ENCODE data around the gene TREML2. TPM values are rescaled to one million over a fixed set of nuclear protein-coding genes. Genes with fewer than 3 reads are reported as not detected.

TREML2 gene
- total RNA-seq, 1 experiment from 2014 or later, result not detected

DNA sequence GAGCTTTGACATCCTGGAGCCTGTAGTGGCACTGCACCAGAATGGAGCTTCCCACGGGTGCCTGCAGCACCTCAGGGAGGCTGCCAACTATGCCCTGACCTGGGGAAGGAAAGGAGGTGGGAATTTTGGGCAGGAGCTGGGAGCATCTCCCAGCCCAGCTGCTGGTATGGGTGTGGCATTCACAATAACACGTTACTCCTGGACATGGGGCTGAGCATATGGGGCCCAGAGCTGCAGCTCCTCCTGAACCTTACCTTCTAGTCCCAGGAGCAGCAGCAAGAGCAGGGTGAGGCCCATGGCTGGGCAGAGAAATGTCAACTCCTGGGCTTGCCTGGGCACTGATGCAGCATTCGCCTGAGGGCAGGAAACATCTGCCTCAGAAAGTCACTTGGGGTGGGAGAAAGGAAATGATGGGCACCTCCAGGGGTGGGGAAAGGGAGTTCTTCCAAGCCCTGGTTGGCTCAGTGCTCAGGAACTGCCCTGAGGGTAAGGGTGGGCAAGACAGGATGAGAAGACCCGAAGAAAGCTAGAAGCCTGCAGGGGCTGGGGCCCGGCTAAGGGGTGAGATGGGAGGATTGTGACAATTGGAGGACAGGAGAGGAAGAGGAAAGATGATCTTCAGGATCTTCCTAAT is 46.8 kb downstream of the TREML2 start, which contains the start of gene TREML1:
Gene TREML1, minus strand, starts transcription at position 356 of the 634 bp plus-strand sequence. Its CDS starts 59 bp downstream, at position 297.
- RAD21 ChIA-PET (ENCODE audit: low non-redundant PET in 1 of 2, low total read pairs in 2 of 2, uncharacterized antibody in 2 of 2, unreplicated experiment in 2 of 2), result no interaction called here

More for the DNA sequence above, 46.8 kb downstream of the TREML2 start, which contains the start of gene TREML1:
- CTCF ChIA-PET, result no interaction called here
- TF ChIP-seq, protein P1, sequence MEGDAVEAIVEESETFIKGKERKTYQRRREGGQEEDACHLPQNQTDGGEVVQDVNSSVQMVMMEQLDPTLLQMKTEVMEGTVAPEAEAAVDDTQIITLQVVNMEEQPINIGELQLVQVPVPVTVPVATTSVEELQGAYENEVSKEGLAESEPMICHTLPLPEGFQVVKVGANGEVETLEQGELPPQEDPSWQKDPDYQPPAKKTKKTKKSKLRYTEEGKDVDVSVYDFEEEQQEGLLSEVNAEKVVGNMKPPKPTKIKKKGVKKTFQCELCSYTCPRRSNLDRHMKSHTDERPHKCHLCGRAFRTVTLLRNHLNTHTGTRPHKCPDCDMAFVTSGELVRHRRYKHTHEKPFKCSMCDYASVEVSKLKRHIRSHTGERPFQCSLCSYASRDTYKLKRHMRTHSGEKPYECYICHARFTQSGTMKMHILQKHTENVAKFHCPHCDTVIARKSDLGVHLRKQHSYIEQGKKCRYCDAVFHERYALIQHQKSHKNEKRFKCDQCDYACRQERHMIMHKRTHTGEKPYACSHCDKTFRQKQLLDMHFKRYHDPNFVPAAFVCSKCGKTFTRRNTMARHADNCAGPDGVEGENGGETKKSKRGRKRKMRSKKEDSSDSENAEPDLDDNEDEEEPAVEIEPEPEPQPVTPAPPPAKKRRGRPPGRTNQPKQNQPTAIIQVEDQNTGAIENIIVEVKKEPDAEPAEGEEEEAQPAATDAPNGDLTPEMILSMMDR (IDR thresholded peaks at IDR 0.05 in 2 of 3, conservative IDR thresholded peaks at IDR 0.05 in 1 of 3; ENCODE audit: borderline replicate concordance in 1 of 3, insufficient read depth in 1 of 3, low read depth in 2 of 3, low read length in 2 of 3), result no peak
- TF ChIP-seq ELF1 (IDR thresholded peaks at IDR 0.05; ENCODE audit: borderline replicate concordance, low read depth), result no peak
- TF ChIP-seq JUND (IDR thresholded peaks at IDR 0.05), result no peak
- TF ChIP-seq TCF7L2 (IDR thresholded peaks at IDR 0.05; ENCODE audit: borderline replicate concordance, extremely low read depth, insufficient read depth, insufficient read length), result no peak
- TF ChIP-seq, protein P2, sequence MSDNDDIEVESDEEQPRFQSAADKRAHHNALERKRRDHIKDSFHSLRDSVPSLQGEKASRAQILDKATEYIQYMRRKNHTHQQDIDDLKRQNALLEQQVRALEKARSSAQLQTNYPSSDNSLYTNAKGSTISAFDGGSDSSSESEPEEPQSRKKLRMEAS (IDR thresholded peaks at IDR 0.05), result no peak
- TF ChIP-seq ZFX (IDR thresholded peaks at IDR 0.05), result no peak
- TF ChIP-seq, protein P3, sequence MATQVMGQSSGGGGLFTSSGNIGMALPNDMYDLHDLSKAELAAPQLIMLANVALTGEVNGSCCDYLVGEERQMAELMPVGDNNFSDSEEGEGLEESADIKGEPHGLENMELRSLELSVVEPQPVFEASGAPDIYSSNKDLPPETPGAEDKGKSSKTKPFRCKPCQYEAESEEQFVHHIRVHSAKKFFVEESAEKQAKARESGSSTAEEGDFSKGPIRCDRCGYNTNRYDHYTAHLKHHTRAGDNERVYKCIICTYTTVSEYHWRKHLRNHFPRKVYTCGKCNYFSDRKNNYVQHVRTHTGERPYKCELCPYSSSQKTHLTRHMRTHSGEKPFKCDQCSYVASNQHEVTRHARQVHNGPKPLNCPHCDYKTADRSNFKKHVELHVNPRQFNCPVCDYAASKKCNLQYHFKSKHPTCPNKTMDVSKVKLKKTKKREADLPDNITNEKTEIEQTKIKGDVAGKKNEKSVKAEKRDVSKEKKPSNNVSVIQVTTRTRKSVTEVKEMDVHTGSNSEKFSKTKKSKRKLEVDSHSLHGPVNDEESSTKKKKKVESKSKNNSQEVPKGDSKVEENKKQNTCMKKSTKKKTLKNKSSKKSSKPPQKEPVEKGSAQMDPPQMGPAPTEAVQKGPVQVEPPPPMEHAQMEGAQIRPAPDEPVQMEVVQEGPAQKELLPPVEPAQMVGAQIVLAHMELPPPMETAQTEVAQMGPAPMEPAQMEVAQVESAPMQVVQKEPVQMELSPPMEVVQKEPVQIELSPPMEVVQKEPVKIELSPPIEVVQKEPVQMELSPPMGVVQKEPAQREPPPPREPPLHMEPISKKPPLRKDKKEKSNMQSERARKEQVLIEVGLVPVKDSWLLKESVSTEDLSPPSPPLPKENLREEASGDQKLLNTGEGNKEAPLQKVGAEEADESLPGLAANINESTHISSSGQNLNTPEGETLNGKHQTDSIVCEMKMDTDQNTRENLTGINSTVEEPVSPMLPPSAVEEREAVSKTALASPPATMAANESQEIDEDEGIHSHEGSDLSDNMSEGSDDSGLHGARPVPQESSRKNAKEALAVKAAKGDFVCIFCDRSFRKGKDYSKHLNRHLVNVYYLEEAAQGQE (IDR thresholded peaks at IDR 0.05; ENCODE audit: low read depth), result no peak
- TF ChIP-seq CBX3 (IDR thresholded peaks at IDR 0.05; ENCODE audit: low read depth), result no peak
- no peak for TF ChIP-seq SRF (IDR thresholded peaks at IDR 0.05; ENCODE audit: low read depth)
- no peak for TF ChIP-seq RAD21 (IDR thresholded peaks at IDR 0.05; ENCODE audit: low read depth)
- TF ChIP-seq EGR1 (IDR thresholded peaks at IDR 0.05; ENCODE audit: low read depth), result no peak
- no peak for TF ChIP-seq EZH2 (IDR thresholded peaks at IDR 0.05)
- H3K36me3 ChIP-seq (ENCODE audit: control insufficient read depth in 1 of 2, insufficient read depth in 2 of 2, low read length in 2 of 2), result no peaks in the 10 kb centered on the region
- H3K27ac ChIP-seq (ENCODE audit: low read depth, low read length), result no peak within 1 kb of the TSS
- no peaks in the 10 kb centered on the region for H3K79me2 ChIP-seq (ENCODE audit: insufficient read depth, low read length)
- no peaks in the 10 kb centered on the region for H3K9me3 ChIP-seq (ENCODE audit: control insufficient read depth in 1 of 2, insufficient read depth in 1 of 2, low read depth in 1 of 2, low read length in 2 of 2)
- no peaks in the 10 kb centered on the region for H4K20me1 ChIP-seq (ENCODE audit: insufficient read depth)
- H3K4me3 ChIP-seq (replicated peaks in 1 of 2; ENCODE audit: low read depth in 1 of 2, low read length in 2 of 2), result no peak within 1 kb of the TSS
- no peak within 1 kb of the TSS for H3K4me2 ChIP-seq (ENCODE audit: low read length)
- no peak within 1 kb of the TSS for H3K9ac ChIP-seq (ENCODE audit: low read length)
- no peak within 1 kb of the TSS for H2AFZ ChIP-seq (ENCODE audit: low read depth, low read length, poor library complexity, severe bottlenecking)
- intact Hi-C loops (cut with micrococcal nuclease), result no loop called here
- POLR2A ChIA-PET, result no interaction called here
- no TSS peak for BruUV-seq (replicated peaks)
- DNase-seq (ENCODE audit: low read depth, low spot score), result no peak
- peaks cover 11% of the 10 kb centered on the region; the same call in 1 of the 2 replicates for H3K27me3 ChIP-seq (ENCODE audit: insufficient read depth, low read length)
- H3K4me1 ChIP-seq (ENCODE audit: control insufficient read depth in 1 of 2, insufficient read depth in 2 of 2, low read length in 2 of 2), result no peaks in the 10 kb centered on the region
- no peak for ATAC-seq
- no peaks in the 10 kb centered on the region for H3K9me2 ChIP-seq (ENCODE audit: insufficient read depth)
